Measurements from ENCODE around the gene RBMS3. TPM values are rescaled to one million over a fixed set of nuclear protein-coding genes. Genes with fewer than 3 reads are reported as not detected.

The RBMS3 gene
- total and polyA plus RNA-seq, 2 of the 8 experiments (the other 6 are each of a cell fraction or from before 2014, with no cell fraction given), result 3.7 to 6.9 TPM

DNA sequence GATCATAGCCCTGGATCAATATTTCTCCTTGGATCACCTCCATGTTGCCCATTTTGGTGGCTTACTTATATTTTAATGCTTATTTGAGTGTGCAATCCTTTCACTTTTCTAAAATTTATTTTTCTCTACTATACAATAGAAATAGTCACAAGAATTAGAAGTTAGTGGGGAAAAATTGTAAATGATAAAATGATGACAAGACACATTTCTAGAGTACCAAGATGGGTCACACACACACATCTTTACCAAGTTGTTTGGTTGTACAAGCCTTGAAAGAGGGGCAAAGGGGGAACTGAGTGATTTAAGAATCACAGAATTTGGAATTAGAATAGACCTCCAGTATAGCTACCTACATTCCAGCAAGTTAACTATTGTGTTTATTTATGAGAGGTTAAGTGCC is 545.8 kb downstream of the RBMS3 start:
- Histone ChIP-seq H3K4me1 (replicated peaks in 1 of 4; ENCODE audit: control insufficient read depth in 3 of 4, insufficient read depth in 4 of 4, low read length in 3 of 4) (no peaks in the 10 kb centered on the region), H2BK15ac (ENCODE audit: low read length) (no peak overlapping the region), H2BK20ac (ENCODE audit: low read length) (no peak overlapping the region), H3K4ac (replicated peaks; ENCODE audit: insufficient read length, low read depth, low read length) (no peak overlapping the region), H3K56ac (replicated peaks; ENCODE audit: insufficient read length, low read depth, low read length) (no peak overlapping the region), H4K8ac (ENCODE audit: extremely low read depth, insufficient read depth, low read length) (no peak overlapping the region), H2BK5ac (ENCODE audit: low read depth, low read length) (no peak overlapping the region), H2AK5ac (ENCODE audit: low read depth, low read length) (no peak overlapping the region), H3K36me3 (ENCODE audit: control insufficient read depth in 2 of 4, insufficient read depth in 4 of 4, low read length in 3 of 4) (no peaks in the 10 kb centered on the region), H3K18ac (ENCODE audit: extremely low read depth, low read length) (no peak overlapping the region), H2BK12ac (ENCODE audit: low read depth, low read length) (no peak overlapping the region), H3K9ac (replicated peaks in 1 of 4; ENCODE audit: extremely low read depth in 1 of 4, low read depth in 3 of 4, low read length in 3 of 4) (no peak overlapping the region), H3K4me3 (ENCODE audit: extremely low read depth in 1 of 4, insufficient read depth in 2 of 4, low read depth in 3 of 4, low read length in 4 of 4) (no peak overlapping the region), H2BK120ac (replicated peaks; ENCODE audit: low read depth, low read length) (no peak overlapping the region), H4K20me1 (replicated peaks in 1 of 2; ENCODE audit: control insufficient read depth in 1 of 2, insufficient read depth in 2 of 2, low read length in 2 of 2) (no peaks in the 10 kb centered on the region), H4K5ac (ENCODE audit: insufficient read length, low read depth, low read length) (no peak overlapping the region), H3K27ac (ENCODE audit: low read depth, low read length) (no peak overlapping the region), H2AFZ (ENCODE audit: low read length) (no peak overlapping the region), H3K4me2 (ENCODE audit: insufficient read depth in 1 of 2, low read depth in 2 of 2, low read length in 2 of 2) (no peak overlapping the region), H3K23ac (ENCODE audit: insufficient read length) (no peak overlapping the region), H3K27me3 (replicated peaks in 1 of 4; ENCODE audit: control insufficient read depth in 3 of 4, extremely low read depth in 1 of 4, insufficient read depth in 3 of 4, low read length in 3 of 4) (no peaks in the 10 kb centered on the region), H4K91ac (replicated peaks; ENCODE audit: insufficient read length, low read length) (no peak overlapping the region), H3K9me3 (ENCODE audit: insufficient read depth in 2 of 2, low read depth in 1 of 2, low read length in 1 of 2) (0 out of 4 replicates have a peak, but pooled peaks cover 0 to 4% of the 10 kb centered on the region in 2 experiments), H3K23me2 (ENCODE audit: low read depth, low read length) (no peaks in the 10 kb centered on the region), H3K79me1 (ENCODE audit: low read depth, low read length) (no peaks in the 10 kb centered on the region), H3K14ac (ENCODE audit: insufficient read length) (no peak overlapping the region), H3K79me2 (ENCODE audit: control insufficient read depth in 1 of 2, insufficient read depth in 2 of 2, low read length in 2 of 2) (no peaks in the 10 kb centered on the region)
- ChIA-PET POLR2A (ENCODE audit: partially characterized antibody) (interaction anchor here (0.7 kb wide), 1 partner anchor 302 kb away, joined by 3 read pairs; no protein-coding TSS in a partner anchor), CTCF (ENCODE audit: partially characterized antibody) (no interaction called here)
- DNase-seq (ENCODE audit: low read depth in 1 of 2, low spot score in 2 of 2), result no peak
- no peak for FAIRE-seq
- peak; percentile 34; the same call in 1 of the 2 replicates for TF ChIP-seq MAFK (IDR thresholded peaks at IDR 0.05; ENCODE audit: low read depth, low read length)
- no peak for TF ChIP-seq CREB1 (IDR thresholded peaks at IDR 0.05)
- no peak for TF ChIP-seq TCF12 (IDR thresholded peaks at IDR 0.05; ENCODE audit: low read depth, low read length)
- TF ChIP-seq, protein P1, sequence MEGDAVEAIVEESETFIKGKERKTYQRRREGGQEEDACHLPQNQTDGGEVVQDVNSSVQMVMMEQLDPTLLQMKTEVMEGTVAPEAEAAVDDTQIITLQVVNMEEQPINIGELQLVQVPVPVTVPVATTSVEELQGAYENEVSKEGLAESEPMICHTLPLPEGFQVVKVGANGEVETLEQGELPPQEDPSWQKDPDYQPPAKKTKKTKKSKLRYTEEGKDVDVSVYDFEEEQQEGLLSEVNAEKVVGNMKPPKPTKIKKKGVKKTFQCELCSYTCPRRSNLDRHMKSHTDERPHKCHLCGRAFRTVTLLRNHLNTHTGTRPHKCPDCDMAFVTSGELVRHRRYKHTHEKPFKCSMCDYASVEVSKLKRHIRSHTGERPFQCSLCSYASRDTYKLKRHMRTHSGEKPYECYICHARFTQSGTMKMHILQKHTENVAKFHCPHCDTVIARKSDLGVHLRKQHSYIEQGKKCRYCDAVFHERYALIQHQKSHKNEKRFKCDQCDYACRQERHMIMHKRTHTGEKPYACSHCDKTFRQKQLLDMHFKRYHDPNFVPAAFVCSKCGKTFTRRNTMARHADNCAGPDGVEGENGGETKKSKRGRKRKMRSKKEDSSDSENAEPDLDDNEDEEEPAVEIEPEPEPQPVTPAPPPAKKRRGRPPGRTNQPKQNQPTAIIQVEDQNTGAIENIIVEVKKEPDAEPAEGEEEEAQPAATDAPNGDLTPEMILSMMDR (IDR thresholded peaks at IDR 0.05; ENCODE audit: control extremely low read depth in 1 of 3, insufficient read depth in 1 of 3, low read depth in 1 of 3, low read length in 3 of 3), result no peak
